SJCRH30 (cell line): ENCODE measurements around the gene RBM19. TPM values are rescaled to one million over a fixed set of nuclear protein-coding genes. Genes with fewer than 3 reads are reported as not detected.

Experiments used
- DNase-seq, 2 experiments: peaks; one replicate each; pipeline ENCODE4 v3.0.0-alpha.2; 2015 to 2020
- H3K27ac ChIP-seq: fragments of 250-450 bp; sonication (Bioruptor Pico); 2 replicates; pipeline ENCODE4 v1.5.1; 2020; ENCODE audit warnings: mild to moderate bottlenecking, moderate library complexity
- H3K27me3 ChIP-seq: fragments of 250-450 bp; sonication (Bioruptor Pico); 2 replicates; pipeline ENCODE4 v1.5.1; 2020; ENCODE audit warnings: mild to moderate bottlenecking, moderate library complexity
- H3K36me3 ChIP-seq: fragments of 250-450 bp; sonication (Bioruptor Pico); 2 replicates; pipeline ENCODE4 v1.5.1; 2020; ENCODE audit warnings: mild to moderate bottlenecking, moderate library complexity
- H3K4me1 ChIP-seq: fragments of 250-450 bp; sonication (Bioruptor Pico); 2 replicates; pipeline ENCODE4 v1.5.1; 2020; ENCODE audit warnings: mild to moderate bottlenecking, moderate library complexity
- H3K4me3 ChIP-seq: fragments of 250-450 bp; sonication (Bioruptor Pico); 2 replicates; pipeline ENCODE4 v1.5.1; 2020; ENCODE audit warnings: mild to moderate bottlenecking, moderate library complexity
- H3K9me3 ChIP-seq: fragments of 250-450 bp; sonication (Bioruptor Pico); replicated peaks from 2 replicates; pipeline ENCODE4 v1.5.1; 2020; ENCODE audit warnings: mild to moderate bottlenecking, moderate library complexity
- total RNA-seq: library from RNA; depleted of rRNA; stranded (reverse); fragments of >200 nt; shearing (Covaris generic); gene quantifications from 2 replicates; pipeline ENCODE4 v1.2.3, GENCODE V29; 2014

RBM19 gene
- total RNA-seq, 1 experiment from 2014 or later, result 25.3 TPM

DNA sequence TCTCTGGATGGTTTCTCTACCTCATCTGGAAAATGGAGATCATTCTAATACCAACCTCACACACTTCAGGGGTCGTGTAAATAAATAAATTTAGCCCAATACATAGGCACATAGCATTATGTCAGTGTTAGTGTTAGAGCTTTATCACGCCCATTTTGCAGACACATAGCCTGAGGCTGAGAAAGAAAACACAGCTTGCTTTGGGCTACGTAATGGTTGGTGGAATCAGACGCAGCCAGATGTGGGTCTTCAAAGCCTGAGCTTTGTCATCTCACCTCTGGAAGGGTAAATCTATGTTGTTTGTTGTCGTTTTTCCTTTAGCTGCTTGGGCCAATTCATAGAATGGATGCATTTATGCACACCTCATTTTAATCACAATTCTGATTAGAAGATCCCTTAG lies 191.6 kb downstream of the RBM19 start:
- H3K36me3 ChIP-seq, result no peaks in the 10 kb centered on the region
- H3K27ac ChIP-seq, result no peak overlapping the region
- no peak for DNase-seq
- no peak overlapping the region for H3K4me3 ChIP-seq
- H3K27me3 ChIP-seq, result no peaks in the 10 kb centered on the region
- H3K4me1 ChIP-seq, result no peaks in the 10 kb centered on the region; the same call in none of the 2 replicates
- H3K9me3 ChIP-seq, result no peaks in the 10 kb centered on the region

DNA sequence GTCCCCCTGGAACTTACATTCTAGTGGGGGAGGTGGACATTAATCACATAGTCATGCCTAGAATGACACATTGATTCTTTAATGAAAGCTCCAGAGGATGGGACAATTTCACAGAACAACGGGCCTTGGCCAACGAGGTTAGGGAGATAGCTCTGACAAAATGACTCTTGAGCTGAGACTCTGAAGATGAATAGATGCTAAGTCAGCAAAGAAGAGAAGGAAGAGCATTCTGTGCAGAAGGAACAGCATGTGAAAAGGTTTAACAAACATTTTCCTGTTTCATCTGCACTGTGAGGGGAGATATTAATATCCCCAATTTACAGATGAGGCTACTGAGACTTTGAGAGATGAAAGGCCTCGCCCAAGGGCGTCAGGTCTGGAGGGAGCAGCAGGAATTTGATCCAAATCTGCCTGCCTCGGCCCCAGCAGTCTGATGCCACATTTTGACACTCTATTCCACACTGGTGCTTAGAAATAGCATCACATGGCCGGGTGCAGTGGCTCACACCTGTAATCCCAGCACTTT lies 193.6 kb downstream of the RBM19 start:
- DNase-seq, result no peak
- Histone ChIP-seq H3K27me3 (no peaks in the 10 kb centered on the region), H3K27ac (peak overlapping the region; percentile 70), H3K4me1 (no peaks in the 10 kb centered on the region; the same call in 1 of the 2 replicates), H3K9me3 (no peaks in the 10 kb centered on the region), H3K36me3 (no peaks in the 10 kb centered on the region), H3K4me3 (peak overlapping the region; percentile 61)

DNA sequence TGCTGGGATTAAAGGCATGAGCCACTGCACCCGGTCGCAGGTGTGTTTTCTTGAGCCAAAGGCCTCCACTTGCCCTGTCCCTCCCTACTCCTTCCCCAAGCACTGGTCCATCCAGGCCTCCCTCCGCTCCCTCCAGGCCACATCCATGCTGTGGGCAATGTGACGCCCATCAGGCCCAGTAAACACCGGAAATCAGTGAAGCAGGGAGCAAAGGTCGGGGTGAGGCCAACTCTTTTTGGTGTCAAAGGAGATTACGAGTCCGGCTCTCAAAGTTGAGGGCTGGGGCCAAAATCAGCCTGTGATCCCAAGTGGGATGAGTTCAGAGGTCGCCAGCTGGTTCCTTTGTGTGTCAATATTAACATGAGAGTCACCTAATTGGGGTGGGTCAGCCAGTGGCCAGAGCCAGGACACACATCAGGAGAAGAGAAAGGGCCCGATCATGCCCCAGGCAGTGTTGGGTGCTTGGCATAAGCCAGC lies 195.7 kb downstream of the RBM19 start:
- no peaks in the 10 kb centered on the region for H3K27me3 ChIP-seq
- H3K4me1 ChIP-seq, result peaks cover 10% of the 10 kb centered on the region
- DNase-seq, result no peak
- H3K4me3 ChIP-seq, result no peak overlapping the region
- no peak overlapping the region for H3K27ac ChIP-seq
- H3K36me3 ChIP-seq, result no peaks in the 10 kb centered on the region; the same call in 1 of the 2 replicates
- no peaks in the 10 kb centered on the region for H3K9me3 ChIP-seq

DNA sequence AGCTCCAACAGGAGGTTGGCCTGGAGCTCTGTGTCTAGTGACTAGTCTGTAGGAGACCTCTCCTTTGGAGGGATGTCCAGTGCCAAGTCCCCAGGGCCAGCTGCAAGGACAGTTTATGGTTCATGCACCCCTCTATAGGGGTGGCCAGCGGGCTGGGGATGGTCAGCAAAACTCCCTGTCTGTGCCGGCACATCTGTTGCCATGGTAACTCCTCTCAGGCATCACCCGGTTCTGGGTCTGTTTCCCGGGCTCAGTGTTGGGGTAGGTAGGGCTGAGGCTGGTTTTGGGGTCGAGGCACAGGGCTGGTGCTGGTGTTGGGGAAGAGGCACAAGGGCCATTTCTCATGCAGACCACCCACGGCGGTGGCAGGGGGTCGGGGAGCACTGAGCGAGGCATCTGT lies 196.8 kb downstream of the RBM19 start:
- Histone ChIP-seq H3K4me1 (peaks cover 10% of the 10 kb centered on the region), H3K27ac (no peak overlapping the region), H3K36me3 (no peaks in the 10 kb centered on the region; the same call in 1 of the 2 replicates), H3K4me3 (no peak overlapping the region), H3K9me3 (no peaks in the 10 kb centered on the region), H3K27me3 (no peaks in the 10 kb centered on the region)
- DNase-seq, result no peak

DNA sequence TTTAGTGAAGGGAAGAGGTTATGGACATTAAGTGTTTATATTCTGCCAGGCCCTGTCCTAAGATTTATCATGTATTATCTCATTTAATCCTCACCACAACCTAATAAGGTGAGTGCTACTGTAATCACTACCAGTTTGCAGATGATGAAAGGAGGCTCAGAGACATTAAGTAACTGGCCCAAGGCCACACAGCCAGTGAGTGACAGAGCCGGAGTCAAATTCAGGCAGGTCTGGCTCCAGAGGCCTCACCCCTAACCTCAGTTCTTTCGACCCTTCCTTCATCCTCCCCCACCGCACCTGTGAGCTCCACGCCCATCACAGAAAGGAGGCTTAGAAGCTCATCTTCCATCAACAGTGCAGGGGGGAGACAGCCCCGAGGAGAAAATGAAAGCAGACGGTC lies 197.3 kb downstream of the RBM19 start:
- no peaks in the 10 kb centered on the region; the same call in 1 of the 2 replicates for H3K36me3 ChIP-seq
- H3K27ac ChIP-seq, result no peak overlapping the region
- no peaks in the 10 kb centered on the region for H3K27me3 ChIP-seq
- no peak overlapping the region for H3K4me3 ChIP-seq
- H3K9me3 ChIP-seq, result no peaks in the 10 kb centered on the region
- peaks cover 10% of the 10 kb centered on the region for H3K4me1 ChIP-seq
- DNase-seq, result no peak

DNA sequence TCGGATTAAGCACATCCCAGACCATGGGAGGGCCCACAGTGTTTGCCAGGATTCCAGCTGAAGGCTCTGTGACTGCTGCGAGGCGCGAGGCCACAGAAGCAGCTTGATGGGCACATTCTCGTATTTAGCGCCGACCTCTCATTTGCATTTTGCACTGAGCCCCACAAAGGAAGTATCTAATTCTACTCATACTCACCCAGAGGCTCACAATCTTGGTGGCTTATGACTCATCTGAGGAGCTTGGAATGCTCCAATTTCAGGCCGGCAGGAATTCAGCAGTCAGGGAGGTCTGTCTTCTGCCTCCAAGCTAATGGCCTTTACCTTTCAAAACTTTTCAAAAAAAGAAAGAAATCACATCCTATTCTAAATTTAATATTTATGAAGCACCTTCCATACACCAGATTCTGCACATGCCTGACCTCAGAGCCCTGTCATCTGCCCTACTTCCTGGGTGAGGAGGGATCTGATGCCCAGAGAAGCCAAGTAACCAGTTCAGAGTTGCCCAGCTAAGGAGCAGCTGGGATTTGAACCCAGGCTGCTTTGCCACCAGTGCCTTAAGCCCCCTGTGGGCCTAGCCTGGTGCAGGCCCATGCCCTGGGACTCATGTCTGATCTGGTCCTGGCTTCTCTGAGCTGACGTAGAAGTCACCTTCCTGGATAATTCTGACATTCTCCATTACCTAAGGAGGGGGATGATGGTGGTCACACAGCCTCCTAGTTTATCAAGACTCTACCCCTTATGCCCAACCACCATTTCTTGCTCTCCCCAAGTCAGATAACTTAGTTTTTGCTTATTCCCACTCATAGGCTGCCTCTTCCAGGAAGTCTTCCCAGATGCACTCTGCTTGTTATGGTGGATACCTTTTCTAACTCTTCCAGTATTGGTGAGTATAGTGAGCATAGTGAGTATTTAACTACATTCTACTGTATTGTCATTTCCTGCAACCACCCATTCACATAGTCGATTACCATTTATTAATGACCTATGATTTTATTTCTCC lies 198.9 kb downstream of the RBM19 start:
- Histone ChIP-seq H3K9me3 (no peaks in the 10 kb centered on the region), H3K4me3 (no peak overlapping the region), H3K4me1 (peaks cover 10% of the 10 kb centered on the region; the same call in 1 of the 2 replicates), H3K36me3 (no peaks in the 10 kb centered on the region; the same call in 1 of the 2 replicates), H3K27me3 (no peaks in the 10 kb centered on the region), H3K27ac (peak overlapping the region; percentile 6; the same call in 1 of the 2 replicates)
- DNase-seq, result peak; percentile 64 to 72
